Calu3 (cell line): Measurements from ENCODE around the gene SV2C. TPM values are rescaled to one million over a fixed set of nuclear protein-coding genes. Genes with fewer than 3 reads are reported as not detected.

Experiments
- BruUV-seq: library from RNA; stranded (reverse); fragments of 400-500 nt; replicated peaks from 2 replicates; lab custom pipeline; 2021; lab: Mats Ljungman, UMichigan
- CTCF ChIA-PET: fragments of 300-600 bp; sonication (Branson Sonifier 250); formaldehyde crosslinking; loops from one replicate; lab custom pipeline; 2022; ENCODE audit warnings: antibody characterized with exemption; lab: Charles Lee
- DNase-seq: peaks from one replicate; pipeline ENCODE4 v3.0.0; 2022
- H3K27ac Mint-ChIP-seq: one replicate; pipeline ENCODE4 v1.8.0; 2022; ENCODE audit warnings: mixed read lengths; ENCODE audit not compliant: unreplicated experiment
- H3K27me3 Mint-ChIP-seq: one replicate; pipeline ENCODE4 v1.8.0; 2022; ENCODE audit warnings: mixed read lengths; ENCODE audit not compliant: unreplicated experiment
- H3K36me3 Mint-ChIP-seq: one replicate; pipeline ENCODE4 v1.8.0; 2022; ENCODE audit warnings: mild to moderate bottlenecking, moderate library complexity, mixed read lengths; ENCODE audit not compliant: insufficient read depth, unreplicated experiment
- H3K4me1 Mint-ChIP-seq: one replicate; pipeline ENCODE4 v1.8.0; 2022; ENCODE audit warnings: mild to moderate bottlenecking, low read depth, mixed read lengths; ENCODE audit not compliant: unreplicated experiment
- H3K4me3 Mint-ChIP-seq: one replicate; pipeline ENCODE4 v1.8.0; 2022; ENCODE audit warnings: mild to moderate bottlenecking, low read depth, moderate library complexity, mixed read lengths; ENCODE audit not compliant: unreplicated experiment
- H3K9me3 Mint-ChIP-seq: one replicate; pipeline ENCODE4 v1.8.0; 2022; ENCODE audit warnings: low read depth, mixed read lengths; ENCODE audit not compliant: unreplicated experiment
- CTCF ChIP-seq: fragments of 200-600 bp; IDR thresholded peaks from one replicate; pipeline ENCODE4 v1.8.0; 2022; ENCODE audit warnings: antibody characterized with exemption; ENCODE audit not compliant: unreplicated experiment
- intact Hi-C: fragments of 100-400 bp; cut with micrococcal nuclease; formaldehyde crosslinking; loops from one replicate; pipeline ENCODE4 v1.10.0; 2022; ENCODE audit not compliant: unreplicated experiment
- total RNA-seq: library from RNA; stranded (reverse); gene quantifications from 2 replicates; pipeline ENCODE4 v1.2.3, GENCODE V29; 2022

SV2C gene
- total RNA-seq, 1 experiment from 2014 or later: 0.90 TPM

DNA sequence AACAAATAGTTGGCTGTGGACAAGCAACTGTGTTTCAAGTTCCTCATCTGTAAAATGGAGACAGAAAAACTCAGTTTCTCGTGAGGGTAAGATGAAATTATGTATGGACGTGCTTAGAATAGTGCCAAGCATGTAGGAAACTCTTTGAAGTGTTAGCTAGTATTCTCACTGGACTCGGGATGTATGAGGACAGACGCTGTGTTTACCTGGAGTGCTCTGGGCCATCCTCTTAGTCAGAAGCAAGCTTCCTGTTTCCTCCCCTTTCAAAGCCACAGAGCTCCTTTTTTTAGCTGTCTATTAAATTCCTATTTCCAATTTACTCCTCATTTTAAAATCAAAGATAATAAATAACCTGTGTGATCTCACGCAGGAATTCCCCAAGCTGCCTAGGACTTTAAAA lies 296.1 kb downstream of the SV2C start:
- Mint-ChIP-seq H3K4me3 (no peak overlapping the region), H3K27ac (no peak overlapping the region), H3K4me1 (no peaks in the 10 kb centered on the region), H3K27me3 (no peaks in the 10 kb centered on the region), H3K36me3 (no peaks in the 10 kb centered on the region), H3K9me3 (no peaks in the 10 kb centered on the region)
- DNase-seq: no peak
- no TSS peak for BruUV-seq
- CTCF ChIA-PET: interaction anchor here (0.5 to 1.6 kb wide), 2 partner anchors 9 to 22 kb away, joined by 4 read pairs; no protein-coding TSS in a partner anchor
- no peak for TF ChIP-seq CTCF
- intact Hi-C loops: no loop called here

DNA sequence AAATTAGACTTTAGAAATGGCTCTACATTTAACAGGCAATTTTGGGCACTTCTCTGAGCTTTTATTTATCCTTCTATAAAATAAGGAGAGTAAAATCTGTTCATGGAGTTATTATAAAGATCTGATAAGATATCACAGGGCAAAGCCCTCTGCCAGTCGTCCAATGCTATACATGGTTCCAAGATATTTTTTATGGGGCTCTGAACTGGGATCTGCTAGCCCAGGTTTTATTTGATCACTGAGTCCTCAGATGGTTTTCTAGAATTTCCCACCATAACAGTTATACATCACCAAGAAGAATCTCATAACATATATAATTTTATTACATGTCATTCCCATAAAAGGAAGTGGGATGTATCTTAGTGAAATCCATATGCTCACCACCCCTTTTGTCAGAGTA lies 296.7 kb downstream of the SV2C start:
- H3K4me3 Mint-ChIP-seq: no peak overlapping the region
- no peaks in the 10 kb centered on the region for H3K36me3 Mint-ChIP-seq
- DNase-seq: no peak
- TF ChIP-seq CTCF: no peak
- H3K4me1 Mint-ChIP-seq: no peaks in the 10 kb centered on the region
- H3K27ac Mint-ChIP-seq: no peak overlapping the region
- no peaks in the 10 kb centered on the region for H3K9me3 Mint-ChIP-seq
- BruUV-seq: no TSS peak
- H3K27me3 Mint-ChIP-seq: no peaks in the 10 kb centered on the region
- CTCF ChIA-PET: interaction anchor here (0.5 to 1.6 kb wide), 2 partner anchors 9 to 23 kb away, joined by 4 read pairs; no protein-coding TSS in a partner anchor
- intact Hi-C loops: no loop called here

- DNase-seq: no peak
- no peaks in the 10 kb centered on the region for H3K27me3 Mint-ChIP-seq
- CTCF ChIA-PET: no interaction called here
- H3K4me3 Mint-ChIP-seq: no peak overlapping the region
- TF ChIP-seq CTCF: no peak
- H3K36me3 Mint-ChIP-seq: no peaks in the 10 kb centered on the region
- no peaks in the 10 kb centered on the region for H3K9me3 Mint-ChIP-seq
- intact Hi-C loops: no loop called here
- H3K4me1 Mint-ChIP-seq: no peaks in the 10 kb centered on the region
- no peak overlapping the region for H3K27ac Mint-ChIP-seq
- no TSS peak for BruUV-seq
Observed at GRCh38 chr5:76380346-76381066, 297.3 kb downstream of the SV2C start.

DNA sequence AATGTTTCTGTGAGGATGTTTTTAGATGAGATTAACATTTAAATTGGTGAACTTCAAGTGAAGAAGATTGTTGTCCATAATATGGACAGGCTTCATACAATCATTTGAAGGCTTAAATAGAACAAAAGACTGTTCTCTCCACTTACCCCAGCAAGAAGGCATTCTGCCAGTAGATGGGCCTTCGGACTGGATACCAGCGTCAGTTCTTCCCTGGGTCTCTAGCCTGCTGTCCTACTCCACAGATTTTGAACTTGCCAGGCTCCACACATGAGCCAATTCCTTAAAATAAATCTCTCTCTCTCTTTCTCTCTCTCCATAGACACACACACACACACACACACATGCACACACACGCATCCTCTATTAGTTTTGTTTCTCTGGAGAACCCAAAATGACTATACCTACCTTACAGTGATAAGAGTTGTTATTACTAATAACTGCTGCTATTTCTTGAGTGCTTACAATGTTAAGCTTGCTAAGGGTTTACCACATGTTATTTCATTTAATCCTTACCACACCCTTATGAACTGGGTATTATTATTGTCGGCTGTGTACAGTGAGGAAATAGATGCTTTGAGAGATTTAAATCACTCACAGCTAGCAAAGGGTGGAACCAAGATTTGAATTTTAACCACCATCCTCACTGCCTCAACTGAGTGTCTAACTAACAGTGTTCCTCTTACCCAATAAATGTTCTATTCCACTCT lies 300.1 kb downstream of the SV2C start:
- Mint-ChIP-seq H3K36me3 (no peaks in the 10 kb centered on the region), H3K4me1 (peaks cover 14% of the 10 kb centered on the region)
- no peak for DNase-seq

More for the DNA sequence above, 300.1 kb downstream of the SV2C start:
- BruUV-seq: no TSS peak
- no peak overlapping the region for H3K27ac Mint-ChIP-seq
- no peaks in the 10 kb centered on the region for H3K9me3 Mint-ChIP-seq
- CTCF ChIA-PET: no interaction called here
- intact Hi-C loops: no loop called here
- H3K4me3 Mint-ChIP-seq: no peak overlapping the region
- H3K27me3 Mint-ChIP-seq: no peaks in the 10 kb centered on the region
- no peak for TF ChIP-seq CTCF
